Activated naive CD8-positive, alpha-beta T cell (primary cell): ENCODE measurements around the gene MAP3K13.
A peak's percentile ranks its signal among the peaks of the same experiment; 100 is the strongest.

ENCODE experiments used
- H3K27ac Mint-ChIP-seq: one replicate; pipeline ENCODE4 v1.8.0; 2021; ENCODE audit warnings: mixed read lengths
- H3K27me3 Mint-ChIP-seq: one replicate; pipeline ENCODE4 v1.8.0; 2021; ENCODE audit warnings: mixed read lengths
- H3K36me3 Mint-ChIP-seq: one replicate; pipeline ENCODE4 v1.8.0; 2021; ENCODE audit warnings: mixed read lengths
- H3K4me1 Mint-ChIP-seq: one replicate; pipeline ENCODE4 v1.8.0; 2021; ENCODE audit warnings: low read depth, mixed read lengths
- H3K4me3 Mint-ChIP-seq: one replicate; pipeline ENCODE4 v1.8.0; 2021; ENCODE audit warnings: mild to moderate bottlenecking, mixed read lengths
- H3K9me3 Mint-ChIP-seq: one replicate; pipeline ENCODE4 v1.8.0; 2021; ENCODE audit warnings: low read depth, mixed read lengths

Gene MAP3K13, protein sequence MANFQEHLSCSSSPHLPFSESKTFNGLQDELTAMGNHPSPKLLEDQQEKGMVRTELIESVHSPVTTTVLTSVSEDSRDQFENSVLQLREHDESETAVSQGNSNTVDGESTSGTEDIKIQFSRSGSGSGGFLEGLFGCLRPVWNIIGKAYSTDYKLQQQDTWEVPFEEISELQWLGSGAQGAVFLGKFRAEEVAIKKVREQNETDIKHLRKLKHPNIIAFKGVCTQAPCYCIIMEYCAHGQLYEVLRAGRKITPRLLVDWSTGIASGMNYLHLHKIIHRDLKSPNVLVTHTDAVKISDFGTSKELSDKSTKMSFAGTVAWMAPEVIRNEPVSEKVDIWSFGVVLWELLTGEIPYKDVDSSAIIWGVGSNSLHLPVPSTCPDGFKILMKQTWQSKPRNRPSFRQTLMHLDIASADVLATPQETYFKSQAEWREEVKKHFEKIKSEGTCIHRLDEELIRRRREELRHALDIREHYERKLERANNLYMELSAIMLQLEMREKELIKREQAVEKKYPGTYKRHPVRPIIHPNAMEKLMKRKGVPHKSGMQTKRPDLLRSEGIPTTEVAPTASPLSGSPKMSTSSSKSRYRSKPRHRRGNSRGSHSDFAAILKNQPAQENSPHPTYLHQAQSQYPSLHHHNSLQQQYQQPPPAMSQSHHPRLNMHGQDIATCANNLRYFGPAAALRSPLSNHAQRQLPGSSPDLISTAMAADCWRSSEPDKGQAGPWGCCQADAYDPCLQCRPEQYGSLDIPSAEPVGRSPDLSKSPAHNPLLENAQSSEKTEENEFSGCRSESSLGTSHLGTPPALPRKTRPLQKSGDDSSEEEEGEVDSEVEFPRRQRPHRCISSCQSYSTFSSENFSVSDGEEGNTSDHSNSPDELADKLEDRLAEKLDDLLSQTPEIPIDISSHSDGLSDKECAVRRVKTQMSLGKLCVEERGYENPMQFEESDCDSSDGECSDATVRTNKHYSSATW

DNA sequence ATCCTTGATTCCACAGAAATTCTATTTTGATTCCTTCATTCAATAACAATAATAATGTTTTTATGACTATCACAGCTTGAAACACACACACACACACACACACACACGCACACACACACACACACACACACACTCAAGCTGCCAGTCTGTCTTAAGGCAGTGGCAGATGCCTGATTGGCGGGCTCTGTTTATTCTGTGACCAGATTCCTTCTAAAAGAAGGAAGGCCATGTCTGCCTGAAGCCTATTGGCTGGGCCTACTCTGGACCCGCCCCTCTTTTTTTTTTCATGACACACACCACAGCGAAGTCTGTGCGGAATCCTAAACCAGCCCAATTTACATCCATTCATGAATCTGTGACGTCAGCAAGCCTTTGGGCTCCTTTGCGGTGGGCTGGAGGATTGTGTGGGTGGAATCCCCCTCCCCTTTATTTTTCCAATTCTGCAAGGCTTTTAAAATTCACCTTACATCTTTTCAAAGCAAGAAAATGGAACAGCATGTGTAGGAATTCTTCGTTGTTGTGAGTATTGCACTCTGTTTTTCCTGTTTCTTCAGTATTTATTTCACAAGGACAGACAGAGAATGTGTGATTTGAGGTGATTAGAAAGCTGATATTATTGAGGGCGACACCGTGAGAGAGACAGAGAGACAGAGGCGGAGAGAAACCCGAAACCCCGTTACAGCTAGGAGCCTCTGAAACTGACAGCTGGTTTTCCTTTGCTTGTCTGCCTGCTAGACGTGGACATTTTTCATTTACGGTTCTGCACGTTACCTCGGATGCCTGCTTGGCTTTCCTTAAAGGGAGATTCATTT is at the start of gene MAP3K13:
MAP3K13 (plus strand) TSS at position 287 of the 812 bp plus-strand sequence. CDS start 65,446 bp downstream, outside the sequence.
- Mint-ChIP-seq H3K27ac (no peak within 1 kb of the TSS), H3K36me3 (no peaks in the 10 kb centered on the region), H3K4me3 (peak within 1 kb of the TSS; percentile 80), H3K9me3 (no peaks in the 10 kb centered on the region), H3K4me1 (peaks cover 14% of the 10 kb centered on the region), H3K27me3 (peaks cover 35% of the 10 kb centered on the region)

DNA sequence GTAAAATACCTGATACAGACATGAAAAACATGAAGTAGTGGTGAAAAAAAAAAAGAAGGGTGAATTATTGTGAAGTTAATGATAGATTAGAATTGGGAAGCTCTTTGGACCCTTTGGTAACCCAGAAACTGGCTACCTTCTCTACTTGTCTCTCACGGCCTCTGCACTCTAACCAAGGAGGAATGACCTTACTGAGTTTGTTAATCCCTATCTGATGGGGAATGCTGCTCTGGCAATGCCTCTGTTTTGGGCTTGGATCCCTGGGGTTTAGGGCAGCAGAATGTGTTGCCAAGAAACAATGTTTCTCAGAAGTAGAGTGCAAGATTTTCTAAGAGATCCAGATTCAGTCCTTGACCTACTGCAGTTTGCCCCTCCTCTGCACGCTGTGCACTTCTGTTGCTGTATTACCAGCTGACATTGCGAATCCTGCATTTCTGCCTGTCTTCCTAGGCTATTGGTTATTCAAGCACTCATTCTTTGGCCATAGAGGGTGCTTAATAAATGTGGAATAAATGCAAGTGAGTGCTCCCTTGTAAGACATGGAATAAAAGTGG is 49.2 kb upstream of the MAP3K13 start:
- peaks cover 2% of the 10 kb centered on the region for H3K27me3 Mint-ChIP-seq
- H3K27ac Mint-ChIP-seq, result no peak overlapping the region
- no peak overlapping the region for H3K4me3 Mint-ChIP-seq
- peaks cover 2% of the 10 kb centered on the region for H3K4me1 Mint-ChIP-seq
- H3K36me3 Mint-ChIP-seq, result peaks cover 16% of the 10 kb centered on the region
- peaks cover 9% of the 10 kb centered on the region for H3K9me3 Mint-ChIP-seq

DNA sequence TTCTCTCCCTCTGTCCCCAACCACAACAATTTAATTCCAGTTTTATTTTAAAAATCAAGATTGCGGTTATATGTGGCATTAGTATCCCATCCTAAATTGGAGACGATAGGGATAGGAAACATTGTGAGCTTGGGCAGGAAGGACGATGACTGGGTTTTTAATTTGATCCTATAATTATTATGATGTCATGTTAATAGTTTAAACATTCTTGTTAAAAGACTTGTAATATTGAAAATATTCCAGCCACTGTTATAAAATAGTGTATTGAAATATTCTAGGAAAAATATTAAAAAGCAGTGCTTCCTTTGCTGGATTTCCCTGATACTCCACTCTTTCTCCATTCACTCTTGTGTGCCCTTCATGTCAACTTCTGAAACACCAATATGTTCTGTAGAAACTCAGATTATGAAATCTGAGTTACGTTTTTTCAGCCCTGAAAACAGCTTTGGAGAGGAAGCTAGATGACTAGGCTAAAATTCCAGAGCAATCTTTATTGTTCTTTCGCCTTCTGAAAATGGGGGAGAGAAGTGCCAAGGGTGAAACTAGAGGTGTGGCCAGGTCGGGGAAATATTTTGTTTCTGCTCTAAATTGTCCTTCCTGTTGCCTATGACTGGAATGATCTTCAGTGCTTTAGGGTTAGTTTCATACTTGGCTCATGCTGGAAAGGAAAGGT is 46.1 kb upstream of the MAP3K13 start:
- peaks cover 2% of the 10 kb centered on the region for H3K27me3 Mint-ChIP-seq
- peaks cover 3% of the 10 kb centered on the region for H3K36me3 Mint-ChIP-seq
- no peaks in the 10 kb centered on the region for H3K9me3 Mint-ChIP-seq
- H3K4me3 Mint-ChIP-seq, result no peak overlapping the region
- no peak overlapping the region for H3K27ac Mint-ChIP-seq
- peaks cover 2% of the 10 kb centered on the region for H3K4me1 Mint-ChIP-seq

DNA sequence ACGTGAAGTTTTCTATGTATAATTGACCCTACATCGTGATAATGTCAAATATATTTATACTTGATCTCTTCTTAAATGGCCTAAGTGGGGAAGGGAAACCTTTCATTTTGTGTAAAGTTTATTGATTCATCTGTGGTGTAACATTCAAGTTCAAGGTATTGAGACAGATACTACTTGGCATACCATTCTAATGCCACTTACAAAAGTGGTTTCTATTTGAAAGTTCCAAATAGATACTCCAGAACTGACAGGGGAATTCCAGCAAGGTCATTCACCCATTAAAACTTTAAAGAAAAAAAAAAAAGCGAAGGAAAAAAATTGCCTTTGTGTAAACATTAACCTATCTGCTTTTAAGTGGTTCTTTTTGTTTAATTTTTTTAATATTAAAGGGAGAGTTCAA is 45.3 kb upstream of the MAP3K13 start:
- no peak overlapping the region for H3K27ac Mint-ChIP-seq
- H3K27me3 Mint-ChIP-seq, result peaks cover 2% of the 10 kb centered on the region
- H3K36me3 Mint-ChIP-seq, result no peaks in the 10 kb centered on the region
- no peaks in the 10 kb centered on the region for H3K9me3 Mint-ChIP-seq
- peaks cover 2% of the 10 kb centered on the region for H3K4me1 Mint-ChIP-seq
- no peak overlapping the region for H3K4me3 Mint-ChIP-seq

DNA sequence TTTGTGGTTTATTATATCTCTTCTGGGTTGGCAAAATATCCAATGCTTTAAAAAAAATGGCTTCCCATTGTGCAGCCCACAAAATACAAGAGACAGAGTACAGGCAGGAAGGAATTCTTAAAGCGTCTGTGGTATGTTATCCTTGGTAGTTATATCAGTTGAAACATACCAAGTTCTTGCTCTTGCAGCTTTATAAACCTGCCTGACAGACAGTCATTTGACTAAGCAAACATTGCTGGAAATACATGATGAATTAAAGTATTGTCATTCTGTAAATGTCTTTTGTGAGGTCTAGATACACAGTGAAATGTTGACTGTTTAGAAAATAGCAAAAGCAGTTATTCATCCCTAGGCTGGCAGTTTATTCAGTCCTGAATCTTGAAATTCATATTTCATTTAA is 44.8 kb upstream of the MAP3K13 start:
- Mint-ChIP-seq H3K27me3 (peaks cover 2% of the 10 kb centered on the region), H3K27ac (no peak overlapping the region), H3K4me3 (no peak overlapping the region), H3K4me1 (peaks cover 2% of the 10 kb centered on the region), H3K36me3 (no peaks in the 10 kb centered on the region), H3K9me3 (no peaks in the 10 kb centered on the region)

DNA sequence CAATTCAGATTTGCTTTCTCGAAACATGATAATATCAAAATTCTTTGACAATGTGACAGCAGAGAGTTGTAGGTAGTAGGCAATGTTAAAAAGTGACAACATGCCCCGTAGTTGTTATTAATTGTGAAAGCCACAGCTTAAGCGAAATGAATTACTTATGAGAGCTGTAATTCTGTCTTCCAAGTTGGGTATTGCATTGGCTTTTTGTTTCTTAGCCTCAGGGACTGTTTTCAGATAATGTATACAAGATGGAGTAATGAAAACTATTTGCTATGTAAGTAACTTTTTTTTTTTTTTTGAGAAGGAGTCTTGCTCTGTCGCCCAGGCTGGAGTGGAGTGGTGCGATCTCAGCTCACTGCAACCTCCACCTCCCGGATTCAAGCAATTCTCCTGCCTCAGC is 43.1 kb upstream of the MAP3K13 start:
- Mint-ChIP-seq H3K27ac (no peak overlapping the region), H3K36me3 (peaks cover 5% of the 10 kb centered on the region), H3K4me1 (peaks cover 2% of the 10 kb centered on the region), H3K9me3 (no peaks in the 10 kb centered on the region), H3K27me3 (no peaks in the 10 kb centered on the region), H3K4me3 (no peak overlapping the region)

DNA sequence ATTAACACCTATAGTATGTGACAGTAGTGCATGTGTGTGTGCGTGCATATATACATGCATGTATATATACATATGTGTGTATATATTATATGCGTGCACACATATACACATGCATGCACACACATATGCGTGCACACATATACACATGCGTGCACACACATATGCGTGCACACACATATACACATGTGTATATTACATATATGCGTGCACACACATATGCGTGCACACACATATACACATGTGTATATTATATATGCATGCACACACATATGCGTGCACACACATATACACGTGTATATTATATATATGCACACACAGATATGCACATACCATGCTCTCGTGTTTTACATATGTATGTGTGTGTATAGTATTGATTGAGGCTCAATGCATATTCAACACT is 42.0 kb upstream of the MAP3K13 start:
- H3K27me3 Mint-ChIP-seq, result peaks cover 3% of the 10 kb centered on the region
- H3K27ac Mint-ChIP-seq, result no peak overlapping the region
- H3K4me1 Mint-ChIP-seq, result peaks cover 2% of the 10 kb centered on the region
- peaks cover 8% of the 10 kb centered on the region for H3K36me3 Mint-ChIP-seq
- no peaks in the 10 kb centered on the region for H3K9me3 Mint-ChIP-seq
- H3K4me3 Mint-ChIP-seq, result no peak overlapping the region

DNA sequence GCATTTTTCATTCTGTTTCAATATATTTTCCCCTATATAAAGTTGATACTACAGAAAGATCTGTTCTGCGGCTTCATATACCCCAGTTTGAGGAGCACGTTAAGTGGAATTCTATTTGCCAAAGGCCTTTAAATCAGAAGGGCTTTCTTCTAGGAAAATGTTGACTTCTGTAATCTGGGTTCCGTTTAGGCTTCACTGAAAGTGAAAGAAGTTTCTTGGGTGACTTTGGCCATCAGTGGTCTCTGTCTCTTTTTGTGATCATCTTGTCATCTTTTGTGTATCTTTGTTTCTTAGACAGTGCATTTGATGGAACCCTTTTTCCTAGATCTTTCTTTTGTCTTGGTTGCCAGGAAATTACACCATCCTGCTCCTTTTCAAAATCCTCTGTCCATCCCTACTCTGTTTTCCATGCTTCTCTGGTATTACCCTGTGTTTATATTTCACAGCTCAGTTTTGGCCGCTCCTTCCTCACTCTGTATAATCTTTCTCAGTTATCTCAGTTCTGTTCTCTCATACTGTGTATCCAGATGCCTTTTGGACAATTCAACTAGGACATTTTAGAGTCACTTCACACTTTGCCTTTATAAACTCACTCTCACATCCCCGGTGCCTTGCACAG is 40.7 kb upstream of the MAP3K13 start:
- peaks cover 3% of the 10 kb centered on the region for H3K27me3 Mint-ChIP-seq
- H3K27ac Mint-ChIP-seq, result no peak overlapping the region
- peaks cover 1% of the 10 kb centered on the region for H3K4me1 Mint-ChIP-seq
- H3K4me3 Mint-ChIP-seq, result no peak overlapping the region
- H3K9me3 Mint-ChIP-seq, result no peaks in the 10 kb centered on the region
- H3K36me3 Mint-ChIP-seq, result peaks cover 8% of the 10 kb centered on the region

DNA sequence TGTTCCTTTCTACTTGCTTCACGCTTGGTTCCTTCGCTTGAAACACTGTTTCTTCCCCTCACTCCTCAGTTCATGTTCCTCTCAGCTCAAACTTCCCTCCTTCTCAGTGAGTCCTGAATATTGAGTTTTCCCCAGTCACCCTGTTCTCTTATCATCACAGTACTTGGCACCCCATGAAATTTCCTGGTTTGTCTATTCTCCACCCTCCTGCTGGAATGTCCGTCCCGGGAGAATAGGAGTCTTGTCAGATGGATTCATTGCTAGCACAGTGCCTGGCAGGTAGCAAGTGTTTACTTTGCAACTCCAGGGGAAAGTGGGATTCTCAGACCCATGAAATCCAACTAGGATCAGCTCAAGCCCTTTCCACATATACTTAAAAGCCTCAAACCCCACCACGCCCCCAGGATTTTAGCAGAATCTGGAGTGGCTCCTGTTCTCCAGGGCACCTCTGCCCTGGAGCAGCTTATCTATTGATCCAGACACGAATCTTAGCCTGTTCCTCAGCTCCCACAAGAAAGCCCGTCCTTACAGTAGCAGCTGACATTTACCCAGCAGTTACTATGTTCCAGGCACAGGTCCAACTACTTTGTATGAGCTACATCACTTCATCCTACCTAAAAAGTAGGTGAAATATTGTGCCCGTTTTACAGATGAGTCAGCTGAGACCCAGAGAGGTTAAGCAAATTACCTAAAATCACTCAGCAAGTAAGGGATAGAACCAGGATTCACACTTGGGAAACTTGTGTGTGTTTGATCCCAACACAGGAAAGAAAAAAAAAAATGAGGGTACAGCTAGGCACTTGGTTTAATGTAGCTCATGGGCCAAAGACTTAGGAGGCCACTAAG is 36.8 kb upstream of the MAP3K13 start:
- H3K4me1 Mint-ChIP-seq, result no peaks in the 10 kb centered on the region
- H3K4me3 Mint-ChIP-seq, result no peak overlapping the region
- H3K27me3 Mint-ChIP-seq, result peaks cover 3% of the 10 kb centered on the region
- no peaks in the 10 kb centered on the region for H3K9me3 Mint-ChIP-seq
- H3K27ac Mint-ChIP-seq, result no peak overlapping the region
- peaks cover 8% of the 10 kb centered on the region for H3K36me3 Mint-ChIP-seq

DNA sequence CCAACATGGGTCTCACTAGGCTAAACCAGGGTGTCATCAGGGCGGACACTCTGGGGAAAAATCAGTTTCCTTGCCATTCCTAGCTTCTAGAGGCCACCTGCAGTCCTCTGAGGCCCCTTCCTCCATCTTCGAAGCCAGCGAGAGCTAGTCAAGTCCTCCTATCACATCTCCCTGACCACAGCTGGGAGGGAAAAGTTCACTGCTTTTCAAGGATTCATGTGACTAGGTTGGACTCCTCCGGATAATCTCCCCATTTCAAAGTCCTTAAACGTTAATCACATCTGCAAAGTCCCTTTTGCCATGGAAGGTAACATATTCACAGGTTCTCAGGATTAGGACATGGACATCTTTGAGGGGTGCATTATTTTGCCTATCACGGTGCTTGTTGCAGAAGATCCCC is 35.9 kb upstream of the MAP3K13 start:
- no peak overlapping the region for H3K27ac Mint-ChIP-seq
- peaks cover 3% of the 10 kb centered on the region for H3K27me3 Mint-ChIP-seq
- H3K4me3 Mint-ChIP-seq, result no peak overlapping the region
- peaks cover 1% of the 10 kb centered on the region for H3K4me1 Mint-ChIP-seq
- H3K36me3 Mint-ChIP-seq, result peaks cover 8% of the 10 kb centered on the region
- no peaks in the 10 kb centered on the region for H3K9me3 Mint-ChIP-seq

DNA sequence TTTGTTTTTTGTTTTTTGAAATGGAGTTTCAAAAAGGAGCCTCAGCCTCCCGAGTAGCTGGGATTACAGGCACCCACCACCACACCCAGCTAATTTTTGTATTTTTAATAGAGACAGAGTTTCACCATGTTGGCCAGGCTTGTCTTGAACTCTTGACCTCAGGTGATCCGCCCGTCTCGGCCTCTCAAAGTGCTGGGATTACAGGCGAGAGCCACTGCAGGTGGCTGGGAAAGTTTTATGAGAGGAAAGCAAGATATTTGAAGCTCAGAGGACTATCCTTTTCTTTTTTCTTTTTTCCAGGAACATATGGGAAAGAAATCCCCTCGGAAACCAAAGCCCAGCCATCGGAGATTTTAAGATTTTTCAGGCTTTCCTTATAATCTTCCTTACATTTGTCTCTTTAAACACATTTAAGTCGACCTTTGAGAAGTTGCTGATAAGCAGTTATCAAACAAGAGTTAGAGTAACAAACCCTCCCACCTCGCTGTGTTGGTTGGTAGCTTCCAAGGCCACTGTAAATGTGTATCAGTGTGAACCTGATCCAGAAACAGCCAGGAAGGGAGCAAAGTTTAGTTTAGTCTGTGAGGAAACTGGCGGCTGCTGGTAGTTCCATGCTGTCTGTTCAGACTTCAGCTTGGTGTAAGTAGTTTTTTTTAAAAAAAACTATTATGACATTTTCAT is 34.5 kb upstream of the MAP3K13 start:
- Mint-ChIP-seq H3K9me3 (no peaks in the 10 kb centered on the region), H3K27ac (no peak overlapping the region), H3K4me3 (no peak overlapping the region), H3K4me1 (peaks cover 3% of the 10 kb centered on the region), H3K27me3 (peaks cover 3% of the 10 kb centered on the region), H3K36me3 (peaks cover 8% of the 10 kb centered on the region)

DNA sequence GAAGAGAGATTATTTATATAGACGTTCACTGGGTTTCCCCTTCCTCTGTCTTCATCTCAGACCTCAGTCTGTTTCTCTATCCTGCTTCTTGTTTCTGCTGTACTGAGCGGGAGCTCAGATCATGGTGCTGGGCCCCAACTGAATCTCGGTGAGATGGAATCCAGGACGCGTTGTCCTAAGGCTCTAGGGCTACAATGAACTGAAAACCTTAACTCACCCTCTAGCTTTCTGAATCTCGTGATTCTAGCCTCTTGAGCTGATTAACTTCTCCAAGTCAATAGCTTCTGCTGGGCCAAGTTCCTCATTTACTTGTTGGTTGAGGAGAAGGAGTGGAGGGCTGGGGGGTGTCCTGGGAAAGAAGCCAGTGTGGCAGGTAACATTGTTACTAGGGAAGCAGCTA is 32.7 kb upstream of the MAP3K13 start:
- Mint-ChIP-seq H3K27ac (no peak overlapping the region), H3K9me3 (no peaks in the 10 kb centered on the region), H3K4me1 (peaks cover 3% of the 10 kb centered on the region), H3K4me3 (no peak overlapping the region), H3K27me3 (peaks cover 3% of the 10 kb centered on the region), H3K36me3 (peaks cover 6% of the 10 kb centered on the region)
